Activated CD4-positive, alpha-beta T cell treated with anti-CD3 and anti-CD28 coated beads, Interleukin-2, Interleukin-6, amounts not matched to agents 100 ng/mL and 50 ng/mL, durations not matched to agents 16 hours and 8 hours (primary cell): Measurements from ENCODE around the gene OR2AE1.
"Not testable (repeated sequence)": the region's sequence is repeated elsewhere in the genome, so short reads cannot be mapped to it uniquely, and the experiment has no call there.

Source experiments
- DNase-seq: peaks from one replicate; pipeline ENCODE4 v3.0.0-alpha.2; 2020

OR2AE1 gene, protein sequence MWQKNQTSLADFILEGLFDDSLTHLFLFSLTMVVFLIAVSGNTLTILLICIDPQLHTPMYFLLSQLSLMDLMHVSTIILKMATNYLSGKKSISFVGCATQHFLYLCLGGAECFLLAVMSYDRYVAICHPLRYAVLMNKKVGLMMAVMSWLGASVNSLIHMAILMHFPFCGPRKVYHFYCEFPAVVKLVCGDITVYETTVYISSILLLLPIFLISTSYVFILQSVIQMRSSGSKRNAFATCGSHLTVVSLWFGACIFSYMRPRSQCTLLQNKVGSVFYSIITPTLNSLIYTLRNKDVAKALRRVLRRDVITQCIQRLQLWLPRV

DNA sequence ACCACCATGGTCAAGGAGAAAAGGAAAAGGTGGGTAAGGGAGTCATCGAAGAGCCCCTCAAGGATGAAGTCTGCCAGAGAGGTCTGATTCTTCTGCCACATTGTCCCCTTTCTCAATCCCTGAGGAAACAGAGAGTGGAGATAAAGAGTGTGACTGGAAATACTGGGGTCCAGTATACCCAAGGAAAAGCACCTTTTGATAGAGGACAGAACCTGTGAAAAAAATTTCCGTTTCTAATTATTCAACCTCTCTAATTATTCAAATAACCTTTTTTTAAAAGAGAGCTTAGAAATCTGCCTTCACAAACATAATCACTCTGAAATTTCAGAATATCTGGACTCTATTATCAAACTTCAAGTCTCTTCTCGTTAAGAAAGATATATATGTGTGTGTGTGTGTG, at the start of gene OR2AE1:
TSS of gene OR2AE1 (minus strand) at position 101 of the 400 bp plus-strand sequence. CDS start at position 101, 0 bp downstream.
- DNase-seq: no peak

DNA sequence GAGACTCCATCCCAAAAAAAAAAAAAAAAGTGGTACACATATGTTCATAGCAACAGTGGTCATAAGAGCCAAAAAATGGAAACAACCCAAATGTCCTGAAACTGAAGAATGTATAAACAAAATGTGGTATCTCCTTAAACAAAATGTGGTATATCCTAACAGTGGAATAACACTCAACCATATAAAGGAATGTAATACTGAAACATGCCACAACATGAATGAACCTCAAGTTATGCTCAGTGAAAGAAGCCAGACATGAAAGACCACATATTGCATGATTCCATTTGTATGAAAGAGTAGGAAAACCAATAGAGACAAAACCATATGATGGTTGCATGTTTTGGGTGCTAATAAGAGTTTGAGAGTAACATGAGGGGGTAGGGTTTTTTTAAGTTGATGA, 49.5 kb upstream of the OR2AE1 start:
- no peak for DNase-seq

DNA sequence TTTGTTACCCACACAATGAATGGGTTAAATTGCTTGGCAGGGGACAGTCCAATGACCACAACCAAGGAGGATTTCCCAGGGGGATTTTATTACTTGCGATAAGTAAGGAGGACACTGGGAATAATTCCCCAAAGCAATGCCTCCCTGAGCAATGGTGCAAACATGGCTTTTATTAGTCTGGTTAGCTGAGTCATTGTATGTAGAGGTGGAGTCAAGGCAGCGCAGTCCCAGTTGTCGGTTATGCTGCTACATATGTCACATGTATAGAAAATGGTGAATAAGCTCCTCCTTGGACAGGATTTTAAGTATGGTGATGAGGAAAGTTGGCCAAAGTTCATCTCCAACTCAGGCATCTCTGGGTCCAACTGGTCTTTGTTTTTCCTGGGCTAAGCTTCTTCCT, 46.4 kb upstream of the OR2AE1 start:
- no peak for DNase-seq

DNA sequence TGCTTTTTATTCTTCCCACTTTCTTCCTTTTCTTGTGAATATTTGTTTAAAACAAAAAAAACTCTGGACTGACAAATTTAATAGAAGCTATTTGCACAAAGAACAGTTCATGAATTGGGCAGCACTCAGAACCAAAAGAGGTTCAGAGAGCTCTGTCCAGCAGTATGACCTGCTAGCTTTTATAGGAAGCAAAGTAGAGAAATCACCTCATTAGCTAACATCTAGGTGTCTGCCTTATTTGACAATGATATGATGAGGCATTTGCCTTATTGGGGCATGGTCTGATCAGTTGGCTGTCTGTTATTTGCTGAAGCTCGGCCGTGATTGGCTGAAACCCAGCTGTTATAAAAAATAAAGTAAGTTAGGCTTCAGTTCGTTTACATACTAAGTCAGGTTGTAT, 43.3 kb upstream of the OR2AE1 start:
- DNase-seq: no peak

DNA sequence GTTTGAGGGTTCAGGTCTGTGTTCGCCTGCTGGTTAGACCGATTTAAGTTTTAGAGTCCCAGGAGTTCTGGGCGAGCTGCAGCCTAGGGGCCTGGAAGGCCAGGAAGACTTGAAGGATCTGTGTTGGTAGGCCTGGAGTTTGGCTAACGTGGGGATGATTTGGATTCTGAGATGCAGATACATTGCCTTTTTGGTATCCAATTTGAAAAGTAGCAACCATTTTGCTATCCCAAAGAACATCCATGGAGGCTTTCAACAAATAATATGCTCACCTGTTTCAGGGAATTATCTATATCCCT, 42.9 kb upstream of the OR2AE1 start:
- DNase-seq: no peak

DNA sequence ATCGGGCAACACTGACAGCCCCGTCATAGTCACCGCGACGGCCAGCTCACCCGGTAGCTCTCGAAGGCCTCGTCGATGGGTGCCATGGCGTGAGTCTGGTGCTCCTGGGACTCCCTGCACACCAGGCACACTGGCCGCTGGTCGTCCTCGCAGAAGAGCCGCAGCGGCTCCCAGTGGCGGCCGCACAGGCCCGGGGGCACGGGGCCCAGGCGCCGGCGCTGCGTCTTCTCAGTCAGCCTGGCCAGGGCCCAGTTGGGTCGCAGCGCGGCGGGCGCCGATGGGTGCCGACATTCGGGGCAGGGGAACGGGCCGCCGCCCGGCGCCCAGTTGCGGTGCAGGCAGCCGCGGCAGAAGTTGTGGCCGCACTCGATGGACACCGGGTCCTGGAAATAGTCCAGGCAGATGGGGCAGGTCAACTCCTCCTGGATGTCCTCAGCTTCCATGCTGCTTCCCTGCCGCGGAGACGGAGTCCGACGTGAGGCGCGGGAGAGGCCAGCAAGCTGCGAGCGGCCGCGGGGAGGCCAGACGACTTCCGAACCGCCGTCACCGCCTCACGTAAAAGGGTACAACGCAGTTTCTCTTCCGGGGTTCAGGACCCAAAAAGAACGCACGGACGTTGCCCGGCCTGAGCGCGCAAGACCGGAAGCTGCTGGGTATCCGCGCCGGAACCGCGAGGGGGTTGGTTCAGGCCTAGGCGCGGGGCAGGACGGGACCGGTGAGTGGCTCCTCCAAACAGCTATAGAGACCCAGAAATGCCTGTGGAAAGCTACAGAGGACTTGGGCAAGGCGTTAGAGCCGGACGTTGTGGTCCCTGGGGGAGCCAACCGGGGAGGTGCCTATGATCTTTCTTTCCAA, 42.4 kb upstream of the OR2AE1 start, which contains the start of gene TRIM4:
TSS of gene TRIM4 (minus strand) at position 572 of the 855 bp plus-strand sequence. CDS start at position 443, 129 bp downstream.
- DNase-seq: peak; percentile 96

DNA sequence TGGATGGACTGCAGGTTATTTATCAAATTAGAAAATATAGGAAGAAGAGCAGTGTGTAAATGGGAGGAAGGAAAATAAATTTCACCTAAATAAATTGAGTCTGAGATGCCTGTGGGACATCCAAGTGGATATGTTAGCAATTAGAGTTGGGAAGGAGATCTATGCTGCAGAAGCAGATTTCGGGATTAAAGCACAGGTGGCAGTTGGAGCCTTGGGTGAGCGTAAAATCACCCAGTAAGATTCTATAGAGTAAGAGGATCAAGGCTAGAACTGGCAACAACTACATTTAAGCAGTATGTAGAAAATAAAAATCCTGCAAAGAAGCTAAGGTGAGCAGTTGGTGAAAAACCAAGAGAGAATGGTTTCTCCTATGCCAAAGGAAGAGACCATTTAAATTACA, 34.1 kb upstream of the OR2AE1 start:
- DNase-seq: no peak

DNA sequence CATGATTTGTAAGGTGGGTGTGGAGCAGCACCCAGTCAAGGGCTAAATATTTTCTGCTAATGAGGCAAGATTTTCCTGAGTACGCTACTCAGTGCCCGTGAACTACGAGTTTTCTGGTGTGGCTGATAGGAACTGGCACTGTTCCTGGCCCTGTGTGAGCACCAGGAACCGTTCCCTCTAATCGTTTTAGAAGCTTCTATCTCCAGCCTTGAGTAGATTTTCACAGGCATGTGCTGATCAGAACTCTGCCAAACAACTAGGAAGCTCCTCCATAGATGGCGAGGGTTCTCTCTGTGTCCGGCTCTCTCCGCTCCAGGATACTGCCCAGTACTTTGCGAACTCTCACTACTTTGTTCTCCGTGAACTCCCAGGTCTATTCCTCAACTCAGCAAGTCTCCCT, 24.7 kb upstream of the OR2AE1 start:
- DNase-seq: no peak

DNA sequence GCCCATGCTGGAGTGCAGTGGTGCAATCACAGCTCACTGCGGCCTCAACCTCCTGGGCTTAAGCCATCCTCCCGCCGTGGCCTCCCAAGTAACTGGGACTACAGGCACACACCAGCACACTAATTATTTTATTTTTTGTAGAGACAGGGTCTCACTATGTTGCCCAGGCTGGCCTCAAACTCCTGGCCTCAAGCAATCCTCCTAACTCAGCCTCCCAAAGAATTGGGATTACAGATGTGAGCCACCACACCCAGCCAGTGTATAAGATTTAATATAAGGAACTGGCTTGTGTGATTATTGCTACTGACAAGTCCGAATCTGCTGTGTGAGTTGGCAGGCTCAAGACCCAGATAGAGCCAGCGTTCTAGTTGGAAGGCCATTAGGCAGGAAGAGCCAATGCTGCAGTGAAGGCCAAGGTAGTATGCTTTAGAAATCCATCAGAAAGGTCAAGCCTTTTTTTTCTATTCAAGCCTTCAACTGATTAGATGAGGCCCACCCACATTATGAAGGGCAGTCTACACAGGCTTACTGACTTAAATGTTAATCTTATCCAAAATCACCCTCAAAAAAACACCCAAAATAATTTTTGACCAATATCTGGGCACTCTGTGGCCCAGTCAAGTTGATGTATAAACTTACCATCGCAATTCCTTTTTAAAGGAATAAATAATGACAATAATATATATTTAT, 23.1 kb upstream of the OR2AE1 start:
- DNase-seq: no peak

DNA sequence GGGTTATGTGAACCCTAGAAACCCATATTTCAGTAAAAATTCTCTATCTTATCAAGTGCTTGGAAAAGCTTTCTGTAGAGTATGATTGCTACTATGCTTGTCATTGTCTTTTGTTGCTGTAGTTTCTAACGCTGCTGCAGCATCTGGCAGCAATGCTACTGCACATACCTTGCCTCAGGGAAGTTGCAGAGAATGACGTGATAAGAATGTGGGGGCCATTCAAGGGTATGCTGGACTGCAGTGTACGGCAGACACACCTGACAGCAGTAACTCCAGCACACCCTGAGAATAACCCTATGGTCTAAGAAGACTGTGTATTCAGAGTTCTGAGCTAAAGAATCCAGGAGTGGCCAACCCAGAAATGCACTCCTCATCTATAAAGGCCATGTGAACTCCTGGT, 22.0 kb upstream of the OR2AE1 start:
- no peak for DNase-seq

DNA sequence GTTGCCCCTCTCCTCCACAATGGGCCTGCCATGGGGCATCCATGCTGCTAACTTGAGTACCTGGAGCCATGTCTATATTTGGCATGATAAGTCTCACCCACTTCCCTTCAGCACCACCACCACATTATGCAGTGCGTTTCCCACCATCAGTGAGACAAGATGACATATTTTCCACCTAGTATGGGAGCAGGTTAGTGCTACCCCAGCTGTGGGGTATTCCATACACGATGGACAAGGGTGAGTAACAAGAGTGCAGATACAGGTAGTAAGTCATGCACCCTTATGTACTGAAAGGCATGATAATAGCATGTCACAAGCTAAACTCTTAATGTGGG, 21.2 kb upstream of the OR2AE1 start:
- DNase-seq: no peak

DNA sequence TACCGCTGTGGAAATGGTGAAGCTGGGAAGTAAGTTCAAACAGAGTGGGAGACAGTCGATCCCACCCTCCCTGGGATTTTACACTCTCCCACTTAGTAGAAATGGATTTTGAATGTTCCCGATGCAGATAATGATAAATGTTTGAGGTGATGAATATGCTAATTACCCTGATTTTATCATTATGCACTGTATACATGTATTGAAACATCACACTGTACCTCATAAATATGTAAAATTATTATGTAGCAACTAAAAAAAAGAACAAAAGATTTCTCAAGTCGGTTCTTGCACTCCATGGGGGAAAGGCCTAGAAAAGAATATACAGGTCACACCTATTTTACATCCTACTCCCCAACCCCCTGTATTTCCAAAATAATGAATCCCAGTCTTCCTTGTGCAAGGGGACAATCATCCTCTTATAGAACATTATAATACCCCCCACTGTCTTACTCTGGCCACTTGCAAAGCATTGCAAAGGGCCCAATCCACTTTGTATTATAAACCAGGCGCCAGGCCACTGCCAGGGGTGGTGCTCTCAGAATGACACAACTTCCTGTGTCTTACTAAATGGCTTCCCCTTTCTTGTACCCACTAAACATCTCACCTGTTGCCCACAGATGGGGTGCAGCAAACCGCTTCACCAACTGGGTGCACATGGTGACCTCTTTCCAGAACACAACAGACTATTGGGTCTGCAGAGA, 20.6 kb upstream of the OR2AE1 start:
- DNase-seq: peak; percentile 36

DNA sequence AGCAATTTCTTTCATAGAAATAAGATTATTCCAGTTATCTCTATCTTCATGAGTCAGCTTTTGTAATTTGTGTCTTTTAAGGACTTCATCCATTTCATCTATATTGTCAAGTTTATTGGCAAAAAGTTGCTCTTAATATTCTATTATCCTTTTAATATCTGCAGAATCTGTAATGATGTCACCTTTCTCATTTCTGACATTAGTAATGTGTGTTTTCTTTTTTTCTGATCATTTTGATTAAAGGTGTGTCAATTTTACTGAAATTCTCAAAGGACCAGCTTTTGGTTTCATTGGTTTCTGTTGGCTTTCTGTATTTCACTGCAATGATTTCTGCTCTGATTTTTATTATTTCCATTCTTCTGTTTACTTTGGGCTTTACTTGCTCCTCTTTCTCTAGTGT, 17.9 kb upstream of the OR2AE1 start:
- no peak for DNase-seq

DNA sequence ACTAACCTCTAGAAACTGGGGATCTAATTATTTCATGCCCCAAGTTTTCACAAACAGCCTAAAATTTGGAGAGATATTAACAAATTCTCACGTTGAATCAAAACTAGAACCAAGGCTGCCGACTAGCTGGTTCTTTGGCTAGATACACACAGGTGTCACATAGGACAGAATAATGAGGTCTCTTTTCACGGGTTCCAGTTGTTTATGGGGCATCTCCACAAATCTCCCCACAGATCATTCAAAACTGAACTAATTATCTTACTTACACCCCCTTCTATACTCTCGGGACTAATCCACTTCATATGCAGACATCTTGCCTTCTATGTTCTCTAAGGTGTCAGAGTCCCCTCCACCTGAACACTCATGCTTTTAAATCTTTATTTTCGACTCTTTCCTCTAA, 16.4 kb upstream of the OR2AE1 start:
- DNase-seq: no peak

DNA sequence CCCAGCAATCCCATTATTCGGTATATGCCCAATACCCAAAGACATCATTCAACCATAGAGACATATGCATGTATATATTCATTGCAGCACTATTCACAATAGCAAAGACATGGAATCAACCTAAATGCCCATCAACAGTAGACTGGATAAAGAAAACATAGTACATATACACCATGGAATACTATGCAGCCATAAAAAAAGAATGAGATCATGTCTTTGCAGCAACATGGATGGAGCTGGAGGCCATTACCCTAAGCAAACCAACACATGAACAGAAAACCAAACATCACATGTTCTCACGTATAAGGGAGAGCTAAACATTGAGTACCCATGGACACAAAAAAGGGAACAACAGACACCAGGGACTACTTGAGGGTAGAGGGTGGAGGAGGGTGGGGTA, 13.5 kb upstream of the OR2AE1 start:
- DNase-seq: not testable (repeated sequence)

DNA sequence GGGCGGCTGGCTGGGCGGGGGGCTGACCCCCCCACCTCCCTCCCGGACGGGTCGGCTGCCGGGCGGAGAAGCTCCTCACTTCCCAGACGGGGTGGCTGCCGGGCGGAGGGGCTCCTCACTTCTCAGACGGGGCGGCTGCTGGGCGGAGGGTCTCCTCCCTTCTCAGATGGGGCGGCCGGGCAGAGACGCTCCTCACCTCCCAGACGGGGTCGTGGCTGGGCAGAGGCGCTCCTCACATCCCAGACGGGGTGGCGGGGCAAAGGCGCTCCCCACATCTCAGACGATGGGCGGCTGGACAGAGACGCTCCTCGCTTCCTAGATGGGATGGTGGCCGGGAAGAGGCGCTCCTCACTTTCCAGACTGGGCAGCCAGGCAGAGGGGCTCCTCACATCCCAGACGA, 11.5 kb upstream of the OR2AE1 start:
- DNase-seq: not testable (repeated sequence)

DNA sequence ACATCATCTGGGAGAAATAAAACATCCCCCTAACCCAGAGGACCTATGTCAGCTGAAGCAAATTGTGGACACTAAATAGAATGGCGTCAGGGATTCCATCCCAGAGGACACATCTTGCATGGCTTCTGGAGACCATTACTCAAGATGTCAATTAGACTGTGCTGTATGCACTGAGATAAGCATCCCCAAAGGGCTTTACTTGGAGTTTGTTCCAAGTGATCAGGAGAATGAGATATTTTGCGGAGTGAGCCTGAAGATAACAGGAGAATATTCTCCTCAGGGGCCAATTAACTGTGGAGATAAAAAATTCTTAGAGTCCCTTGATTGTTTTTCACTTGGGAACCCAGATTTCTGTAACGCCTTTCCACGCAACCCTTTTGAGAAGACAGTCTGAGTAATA, 4.5 kb upstream of the OR2AE1 start:
- no peak for DNase-seq

DNA sequence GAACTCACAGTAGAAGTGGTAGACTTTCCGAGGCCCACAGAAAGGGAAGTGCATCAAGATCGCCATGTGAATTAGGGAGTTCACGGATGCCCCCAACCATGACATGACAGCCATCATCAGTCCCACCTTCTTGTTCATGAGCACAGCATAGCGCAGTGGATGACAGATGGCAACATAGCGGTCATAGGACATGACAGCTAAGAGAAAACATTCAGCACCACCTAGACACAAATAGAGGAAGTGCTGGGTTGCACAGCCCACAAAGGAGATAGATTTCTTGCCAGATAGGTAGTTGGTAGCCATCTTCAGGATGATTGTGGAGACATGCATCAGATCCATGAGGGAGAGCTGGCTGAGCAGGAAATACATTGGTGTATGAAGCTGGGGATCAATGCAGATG, 342 bp downstream of the OR2AE1 start:
- DNase-seq: no peak

DNA sequence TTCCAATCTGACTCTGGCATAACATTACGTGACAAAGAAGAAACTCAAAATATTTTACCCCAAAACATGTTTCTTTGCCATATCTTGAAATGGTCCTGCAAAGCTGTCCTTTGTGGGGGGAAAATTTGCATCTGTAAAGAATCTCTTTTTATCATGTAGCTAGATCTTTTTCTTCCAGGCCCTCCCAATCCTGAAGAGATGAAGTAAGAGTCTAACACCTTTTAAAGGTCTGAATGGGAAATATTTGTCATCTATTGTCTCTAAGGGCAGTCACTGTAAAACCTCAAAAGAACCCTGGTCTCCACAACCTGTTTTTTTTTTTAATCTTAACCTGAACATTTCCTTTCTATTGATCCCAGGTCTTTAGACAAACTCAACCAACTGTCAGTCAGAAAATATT, 8.6 kb downstream of the OR2AE1 start:
- DNase-seq: no peak

DNA sequence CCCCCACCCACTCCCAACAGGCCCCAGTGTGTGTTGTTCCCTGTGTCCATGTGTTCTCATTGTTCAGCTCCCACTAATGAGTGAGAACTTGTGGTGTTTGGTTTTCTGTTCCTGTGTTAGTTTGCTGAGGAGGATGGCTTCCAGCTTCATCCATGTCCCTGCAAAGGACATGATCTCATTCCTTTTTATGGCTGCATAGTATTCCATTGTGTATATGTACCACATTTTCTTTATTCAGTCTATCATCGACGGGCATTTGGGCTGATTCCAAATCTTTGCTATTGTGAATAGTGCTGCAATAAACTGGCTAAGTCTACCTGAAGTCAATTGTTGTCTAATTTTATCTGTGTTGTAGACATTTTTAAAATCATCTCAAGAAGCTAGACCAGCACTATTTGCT, 9.4 kb downstream of the OR2AE1 start:
- DNase-seq: not testable (repeated sequence)

DNA sequence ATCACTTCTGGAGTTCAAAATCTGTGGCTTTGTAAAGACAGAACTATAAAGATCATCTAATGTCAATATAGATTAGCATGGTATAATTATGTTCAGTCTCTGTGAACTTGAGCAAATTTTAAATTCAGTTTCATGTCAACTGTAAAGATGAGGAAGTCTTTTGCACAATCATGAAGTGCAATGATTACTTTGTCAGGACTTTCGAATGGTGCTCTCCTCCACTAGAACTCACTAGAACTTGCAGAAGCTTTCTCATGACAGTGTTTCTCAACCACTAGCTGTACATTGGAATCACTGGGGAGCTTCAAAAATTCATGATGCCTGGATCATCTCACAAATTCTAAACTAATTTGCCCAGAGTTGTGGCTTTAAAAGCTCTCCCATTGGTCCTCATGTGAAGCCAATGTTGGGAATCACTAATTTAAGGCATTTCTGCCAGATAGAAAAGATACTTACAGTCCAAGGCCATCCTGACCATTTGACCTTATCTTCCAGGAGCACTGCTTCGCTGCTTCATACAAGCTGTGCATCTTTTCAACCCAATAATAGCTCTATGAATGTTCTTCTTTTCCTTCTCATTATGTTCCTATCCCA, 12.9 kb downstream of the OR2AE1 start:
- DNase-seq: no peak

DNA sequence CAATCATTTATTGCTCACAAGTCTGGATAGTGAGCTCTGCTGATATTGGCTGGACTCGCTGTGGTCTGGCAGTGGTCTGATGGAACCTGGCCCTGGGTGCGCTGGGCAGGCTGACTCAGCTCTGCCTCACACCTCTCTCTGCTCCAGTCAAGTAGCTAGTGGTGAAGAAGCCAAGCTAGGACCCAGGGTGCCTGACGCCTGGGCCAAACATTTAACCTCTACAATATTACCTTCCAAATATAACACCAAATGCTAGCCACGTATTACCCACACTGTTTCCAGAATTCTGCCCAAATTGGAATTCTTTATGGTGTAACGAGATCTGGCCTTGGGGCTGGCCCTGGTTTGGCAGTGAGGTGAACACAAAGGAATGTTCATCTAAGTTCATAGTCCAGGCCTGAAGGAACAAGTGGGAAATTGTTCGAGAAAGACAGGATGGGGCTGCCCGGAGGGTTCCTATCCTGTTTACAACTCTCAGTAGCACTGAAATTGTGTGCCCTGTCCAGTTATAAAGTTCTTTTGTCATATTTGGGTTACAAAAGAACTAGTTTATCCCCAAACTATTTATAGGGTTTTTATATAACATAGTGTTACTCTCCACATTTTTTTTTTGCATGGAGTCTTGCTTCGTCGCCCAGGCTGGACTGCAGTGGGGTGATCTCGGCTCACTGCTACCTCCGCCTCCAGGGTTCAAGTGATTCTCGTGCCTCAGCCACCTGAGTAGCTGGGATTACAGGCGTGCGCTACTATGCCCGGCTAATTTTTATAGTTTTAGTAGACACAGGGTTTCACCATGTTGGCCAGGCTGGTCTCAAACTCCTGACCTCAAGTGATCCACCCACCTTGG, 16.3 kb downstream of the OR2AE1 start:
- DNase-seq: no peak
